Stimulated activated CD4-positive, alpha-beta T cell treated with anti-CD3 and anti-CD28 coated beads, TNF-alpha, amount 100 ng/mL, for 1 hour (primary cell): Measurements from ENCODE around the gene GRIP2.
"Not testable (repeated sequence)": the region's sequence is repeated elsewhere in the genome, so short reads cannot be mapped to it uniquely, and the experiment has no call there.

Source experiments
- DNase-seq, 3 donors: peaks; one replicate each; pipeline ENCODE4 v3.0.0-alpha.2; 2020; ENCODE audit warnings: low read depth in 3 of 3, low spot score in 1 of 3

The GRIP2 gene

DNA sequence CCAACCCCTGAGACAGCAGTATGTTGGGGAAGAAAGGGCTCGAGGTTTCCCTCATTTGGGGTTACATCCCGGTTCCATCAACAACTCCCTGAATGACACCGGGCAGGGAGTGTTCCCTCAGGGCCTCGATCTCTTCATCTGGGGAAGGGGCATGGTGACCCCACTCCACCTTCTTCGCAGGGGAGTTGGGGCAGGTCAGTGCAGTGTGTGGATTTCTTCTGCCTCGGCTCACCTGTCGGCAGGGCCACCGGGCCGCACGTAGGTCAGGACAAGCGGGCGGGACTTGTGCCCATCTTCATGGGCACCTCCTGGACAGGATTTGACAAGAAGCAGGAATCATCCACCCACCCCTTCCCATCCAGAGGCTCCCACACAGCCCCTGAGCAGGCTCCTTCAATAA is 17.4 kb downstream of the GRIP2 start:
- DNase-seq = no peak

DNA sequence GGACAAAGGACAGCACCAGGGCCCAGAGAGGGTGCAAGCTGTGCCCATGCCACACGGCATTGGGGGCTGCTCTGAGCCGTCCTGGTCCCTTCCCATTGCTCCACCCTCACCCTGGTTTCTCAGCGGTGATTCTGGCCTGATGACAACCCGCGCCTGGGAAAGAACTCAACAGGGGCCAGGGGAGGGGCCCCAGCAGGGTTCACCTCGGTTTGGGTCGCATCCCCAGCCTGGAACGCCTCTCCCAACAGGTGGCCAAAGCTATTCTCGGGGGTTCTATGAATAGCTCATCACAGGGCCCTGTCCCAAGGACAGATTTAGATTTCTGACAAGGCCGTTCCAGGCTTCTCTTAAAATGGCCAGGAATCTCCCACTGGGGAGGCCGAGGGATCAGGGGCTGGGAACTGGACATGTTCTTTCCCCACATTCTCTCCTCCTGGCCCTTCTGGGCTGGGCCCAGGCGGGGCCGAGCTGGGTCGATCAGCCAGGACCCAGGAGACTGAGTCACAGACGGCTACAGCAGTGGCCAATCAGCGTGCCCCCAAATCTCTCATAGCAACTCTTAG is 17.9 kb downstream of the GRIP2 start:
- no peak for DNase-seq

DNA sequence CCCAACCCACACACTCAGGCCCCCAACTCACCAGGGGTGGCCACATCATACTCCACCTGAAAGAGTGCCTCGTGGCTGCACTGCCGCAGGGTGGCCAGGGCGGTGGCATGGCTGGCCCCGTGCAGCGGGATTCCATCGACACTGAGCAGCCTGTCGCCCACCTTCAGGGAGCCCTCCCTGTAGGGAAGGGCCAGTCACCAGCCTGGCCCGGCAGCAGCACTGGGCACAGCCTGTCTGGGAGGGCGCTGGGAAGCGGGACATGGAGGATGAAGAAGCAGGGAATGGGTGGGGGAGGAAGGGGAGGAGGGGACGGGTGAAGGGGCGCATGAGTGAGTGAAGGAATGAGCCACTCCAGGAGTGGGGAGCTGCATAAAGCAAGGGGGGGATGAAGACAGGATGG is 18.5 kb downstream of the GRIP2 start:
- no peak for DNase-seq

GRCh38 chr3:14520967-14521366 is 19.2 kb downstream of the GRIP2 start:
- no peak for DNase-seq

DNA sequence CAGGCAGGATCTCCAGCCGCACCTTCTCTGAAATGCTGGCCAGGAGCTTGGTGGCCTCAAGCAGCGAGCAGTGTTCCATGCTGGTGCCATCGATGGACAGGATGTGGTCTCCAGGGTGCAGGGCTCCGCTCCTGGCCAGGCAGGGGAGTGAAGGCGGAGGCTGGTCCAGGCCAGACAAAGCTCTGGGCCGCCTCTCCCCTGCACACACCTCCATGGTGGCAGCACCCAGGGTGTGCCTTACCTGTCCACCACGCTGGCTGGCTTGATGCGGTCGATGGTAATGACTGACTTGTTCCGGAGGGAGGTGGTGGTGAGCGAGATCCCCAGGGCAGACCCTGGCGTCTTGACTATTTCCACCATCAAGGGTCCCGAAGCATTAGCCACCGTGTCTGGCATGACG is 20.0 kb downstream of the GRIP2 start:
- DNase-seq = no peak

- DNase-seq = no peak
These were observed 20.7 kb downstream of the GRIP2 start for GRCh38 chr3:14519406-14519805.

- no peak for DNase-seq
These were observed 21.2 kb downstream of the GRIP2 start for GRCh38 chr3:14518893-14519292.

- no peak for DNase-seq
These were observed 21.7 kb downstream of the GRIP2 start for GRCh38 chr3:14518432-14518802.

- no peak for DNase-seq
These were observed 22.3 kb downstream of the GRIP2 start for GRCh38 chr3:14517601-14518431.

GRCh38 chr3:14516738-14517345 is 23.3 kb downstream of the GRIP2 start:
- no peak for DNase-seq

- not testable (repeated sequence) for DNase-seq
These were observed 24.6 kb downstream of the GRIP2 start for GRCh38 chr3:14515526-14515925.

DNA sequence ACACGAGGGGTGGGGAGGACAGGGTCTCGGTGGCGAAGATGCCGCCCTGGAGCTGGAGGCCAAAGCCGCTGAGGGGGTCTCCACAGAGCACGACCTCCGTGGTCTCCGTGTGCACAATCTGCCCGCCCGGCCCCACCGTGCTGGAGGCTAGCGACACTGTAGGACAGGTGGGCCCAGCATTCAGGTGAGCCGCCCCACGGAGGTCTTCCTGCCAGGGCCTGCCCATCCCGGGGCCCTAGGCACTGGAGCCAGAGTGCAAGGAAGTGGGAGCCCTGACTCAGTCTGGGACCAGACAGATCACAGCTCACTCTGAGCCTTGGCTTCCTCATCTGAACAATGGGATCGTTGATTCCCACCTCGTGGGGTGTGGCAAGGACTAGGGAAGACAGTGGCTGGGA is 25.8 kb downstream of the GRIP2 start:
- DNase-seq = no peak

- DNase-seq = no peak
These were observed 26.4 kb downstream of the GRIP2 start for GRCh38 chr3:14513566-14514322.

GRCh38 chr3:14512942-14513327 is 27.2 kb downstream of the GRIP2 start:
- no peak for DNase-seq

- no peak for DNase-seq
These were observed 27.7 kb downstream of the GRIP2 start for GRCh38 chr3:14512281-14512941.

- DNase-seq = no peak
These were observed 28.4 kb downstream of the GRIP2 start for GRCh38 chr3:14511623-14512280.

- no peak for DNase-seq
These were observed 29.1 kb downstream of the GRIP2 start for GRCh38 chr3:14510838-14511622.

DNA sequence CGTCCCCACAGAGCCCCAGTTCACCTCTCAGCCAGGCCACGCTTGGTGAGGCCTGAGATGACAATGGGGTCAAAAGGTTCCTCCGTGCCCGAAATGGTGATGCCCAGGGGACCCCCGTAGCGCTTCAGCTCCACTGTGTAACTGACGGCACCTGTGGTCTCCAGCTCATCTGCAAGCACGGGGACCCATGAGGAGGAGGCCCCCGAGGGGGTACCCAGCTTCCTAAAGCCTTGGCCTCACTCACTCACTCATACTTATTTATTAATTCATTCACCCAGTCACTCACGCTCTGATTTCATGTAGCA is 30.4 kb downstream of the GRIP2 start:
- no peak for DNase-seq

- peak; percentile 29 to 66 (median 40) for DNase-seq
These were observed 31.0 kb downstream of the GRIP2 start for GRCh38 chr3:14508966-14509795.
